Skeletal muscle tissue (tissue), 4 donors: ENCODE measurements around the gene RHBDF1. TPM values are rescaled to one million over a fixed set of nuclear protein-coding genes. Genes with fewer than 3 reads are reported as not detected.
A peak's percentile ranks its signal among the peaks of the same experiment; 100 is the strongest.

Source experiments
- H3K27ac ChIP-seq: one replicate; pipeline ENCODE4 v1.7.0; 2013; ENCODE audit warnings: mild to moderate bottlenecking, low read depth, low read length, inconsistent platforms
- H3K27me3 ChIP-seq, 3 donors: one replicate each; pipeline ENCODE4 v1.7.0; 2013; ENCODE audit warnings: low read length in 3 of 3; ENCODE audit not compliant: control insufficient read depth in 3 of 3, insufficient read depth in 3 of 3
- H3K36me3 ChIP-seq, 3 donors: one replicate each; pipeline ENCODE4 v1.7.0; 2013; ENCODE audit warnings: low read length in 3 of 3; ENCODE audit not compliant: control insufficient read depth in 3 of 3, insufficient read depth in 3 of 3
- H3K4me1 ChIP-seq, 3 donors: one replicate each; pipeline ENCODE4 v1.7.0; 2013; ENCODE audit warnings: low read length in 3 of 3, mild to moderate bottlenecking in 3 of 3; ENCODE audit not compliant: control insufficient read depth in 3 of 3, insufficient read depth in 3 of 3
- H3K4me3 ChIP-seq, 3 donors: one replicate each; pipeline ENCODE4 v1.7.0; 2013; ENCODE audit warnings: low read length in 3 of 3
- H3K9ac ChIP-seq, 3 donors: one replicate each; pipeline ENCODE4 v1.7.0; 2013; ENCODE audit warnings: low read length in 3 of 3, mild to moderate bottlenecking in 3 of 3, moderate library complexity in 2 of 3, low read depth in 1 of 3
- H3K9me3 ChIP-seq, 3 donors: one replicate each; pipeline ENCODE4 v1.7.0; 2013; ENCODE audit warnings: low read length in 3 of 3; ENCODE audit not compliant: control insufficient read depth in 3 of 3
- total RNA-seq: library from RNA; depleted of rRNA; stranded (reverse); fragments of >200 nt; gene quantifications from one replicate; pipeline ENCODE4 v1.2.3, GENCODE V29; 2014
- donor health status: Osteomylitis.

The RHBDF1 gene
- total RNA-seq, 1 donor from 2014 or later = 19.8 TPM

- H3K9ac ChIP-seq = peak overlapping the region in 1 of 3 donors; percentile 71
- peak overlapping the region; percentile 73 for H3K27ac ChIP-seq
- H3K9me3 ChIP-seq = no peaks in the 10 kb centered on the region
- H3K4me1 ChIP-seq = peaks cover 21 to 41% (median 35%) of the 10 kb centered on the region in 3 donors
- no peak overlapping the region for H3K4me3 ChIP-seq
- peaks cover 47 to 61% (median 48%) of the 10 kb centered on the region in 3 donors for H3K36me3 ChIP-seq
- H3K27me3 ChIP-seq = no peaks in the 10 kb centered on the region
Measured at GRCh38 chr16:83781-84615, 11.6 kb upstream of the RHBDF1 start.

DNA sequence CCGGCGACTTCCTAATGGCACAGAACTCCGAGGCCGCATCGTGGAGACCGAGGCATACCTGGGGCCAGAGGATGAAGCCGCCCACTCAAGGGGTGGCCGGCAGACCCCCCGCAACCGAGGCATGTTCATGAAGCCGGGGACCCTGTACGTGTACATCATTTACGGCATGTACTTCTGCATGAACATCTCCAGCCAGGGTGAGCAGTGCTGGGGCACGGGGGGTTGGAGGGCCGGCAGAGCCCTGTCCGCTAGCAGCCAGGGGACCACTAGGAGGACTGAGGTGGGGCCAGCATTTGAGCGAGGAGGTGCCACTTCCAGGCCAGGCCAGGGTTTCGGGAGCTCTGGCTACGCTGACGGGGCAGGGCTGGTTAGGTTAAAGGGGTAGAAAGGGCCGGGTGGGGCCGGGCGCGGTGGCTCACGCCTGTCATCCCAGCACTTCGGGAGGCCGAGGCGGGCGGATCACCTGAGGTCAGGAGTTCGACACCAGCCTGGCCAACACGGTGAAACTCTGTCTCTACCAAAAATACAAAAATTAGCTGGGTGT is 10.7 kb upstream of the RHBDF1 start:
- no peaks in the 10 kb centered on the region for H3K27me3 ChIP-seq
- no peaks in the 10 kb centered on the region for H3K9me3 ChIP-seq
- no peak overlapping the region for H3K4me3 ChIP-seq
- H3K27ac ChIP-seq = no peak overlapping the region
- peaks cover 39 to 53% (median 40%) of the 10 kb centered on the region in 3 donors for H3K36me3 ChIP-seq
- no peak overlapping the region for H3K9ac ChIP-seq
- H3K4me1 ChIP-seq = peaks cover 26 to 46% (median 43%) of the 10 kb centered on the region in 3 donors

GRCh38 chr16:79151-80054 is 7.0 kb upstream of the RHBDF1 start:
- H3K4me3 ChIP-seq = peak overlapping the region; percentile 71 to 91 (median 82)
- H3K9ac ChIP-seq = peak overlapping the region; percentile 73 to 98 (median 82)
- H3K9me3 ChIP-seq = no peaks in the 10 kb centered on the region
- peak overlapping the region; percentile 86 for H3K27ac ChIP-seq
- H3K27me3 ChIP-seq = no peaks in the 10 kb centered on the region
- H3K4me1 ChIP-seq = peaks cover 44 to 58% (median 54%) of the 10 kb centered on the region in 3 donors
- peaks cover 12 to 29% (median 15%) of the 10 kb centered on the region in 3 donors for H3K36me3 ChIP-seq

- peaks cover 45 to 58% (median 54%) of the 10 kb centered on the region in 3 donors for H3K4me1 ChIP-seq
- peak overlapping the region; percentile 86 for H3K27ac ChIP-seq
- peaks cover 4 to 25% (median 15%) of the 10 kb centered on the region in 3 donors for H3K36me3 ChIP-seq
- H3K9ac ChIP-seq = peak overlapping the region; percentile 73 to 98 (median 82)
- H3K9me3 ChIP-seq = no peaks in the 10 kb centered on the region
- H3K4me3 ChIP-seq = peak overlapping the region; percentile 71 to 91 (median 82)
- H3K27me3 ChIP-seq = no peaks in the 10 kb centered on the region
Measured at GRCh38 chr16:78444-79150, 6.2 kb upstream of the RHBDF1 start.

- Histone ChIP-seq H3K4me3 (peak within 1 kb of the TSS; percentile 71 to 91 (median 82)), H3K9me3 (no peaks in the 10 kb centered on the region), H3K9ac (peak within 1 kb of the TSS; percentile 73 to 98 (median 82)), H3K36me3 (peaks cover 4 to 21% (median 15%) of the 10 kb centered on the region in 3 donors), H3K27me3 (no peaks in the 10 kb centered on the region), H3K27ac (peak within 1 kb of the TSS; percentile 86), H3K4me1 (peaks cover 48 to 64% (median 60%) of the 10 kb centered on the region in 3 donors)
Measured at GRCh38 chr16:77807-78443, 5.5 kb upstream of the RHBDF1 start, which contains the start of gene MPG. Gene MPG (plus strand): TSS chr16:78225. CDS start chr16:78310, 85 bp downstream.

GRCh38 chr16:77273-77806 is 4.9 kb upstream of the RHBDF1 start:
- Histone ChIP-seq H3K9me3 (no peaks in the 10 kb centered on the region), H3K9ac (peak overlapping the region; percentile 43 to 98 (median 82)), H3K27ac (peak overlapping the region; percentile 86), H3K4me1 (peaks cover 52 to 68% (median 64%) of the 10 kb centered on the region in 3 donors), H3K36me3 (peaks cover 4 to 17% (median 11%) of the 10 kb centered on the region in 3 donors), H3K4me3 (peak overlapping the region; percentile 48 to 91 (median 82)), H3K27me3 (no peaks in the 10 kb centered on the region)

DNA sequence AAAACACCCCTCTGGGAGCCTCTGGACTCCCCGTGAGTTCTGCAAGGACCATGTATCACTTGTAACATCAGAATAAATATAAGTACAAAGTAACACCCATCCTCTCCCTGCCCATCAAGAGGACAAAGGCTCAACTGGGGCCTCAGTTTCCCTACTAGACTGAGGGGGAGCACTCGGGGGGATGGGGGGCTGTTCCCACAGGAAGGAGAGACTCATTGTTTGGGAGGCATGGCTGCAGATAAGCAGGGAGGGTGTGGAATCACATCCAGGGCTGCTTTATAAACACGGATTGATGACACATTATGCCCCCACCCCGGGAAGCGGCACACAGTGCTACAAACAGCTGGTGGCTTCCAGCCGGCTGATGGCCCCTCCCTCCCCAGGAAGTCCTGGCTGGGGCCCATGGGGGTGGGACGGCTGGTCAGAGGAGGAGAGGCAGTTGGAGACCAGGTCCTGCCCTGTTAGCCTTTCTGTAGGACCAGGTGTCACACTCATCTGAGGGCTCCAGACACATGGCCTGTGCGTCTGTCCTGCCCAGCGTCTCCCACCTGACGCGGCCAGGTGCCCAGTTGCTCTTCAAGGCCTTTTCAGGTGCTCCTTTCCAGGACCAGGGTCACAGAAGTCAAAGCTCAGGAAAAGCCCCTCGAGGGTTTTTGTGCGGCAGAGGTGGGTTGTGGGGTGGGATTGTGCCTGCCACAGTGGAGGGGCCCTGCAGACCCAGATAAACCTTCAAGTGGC is 4.3 kb upstream of the RHBDF1 start:
- Histone ChIP-seq H3K27me3 (no peaks in the 10 kb centered on the region), H3K27ac (peak overlapping the region; percentile 86), H3K4me1 (peaks cover 53 to 69% (median 67%) of the 10 kb centered on the region in 3 donors), H3K4me3 (peak overlapping the region; percentile 48 to 91 (median 82)), H3K36me3 (peaks cover 4 to 16% (median 11%) of the 10 kb centered on the region in 3 donors), H3K9ac (peak overlapping the region; percentile 43 to 98 (median 45)), H3K9me3 (no peaks in the 10 kb centered on the region)
